CD4-positive, alpha-beta T cell treated with Interleukin-6 for 4 hours (primary cell): ENCODE measurements around the gene RHOBTB3.
A peak's percentile ranks its signal among the peaks of the same experiment; 100 is the strongest.

ENCODE experiments used
- DNase-seq: peaks from one replicate; pipeline ENCODE4 v3.0.0-alpha.2; 2020; ENCODE audit warnings: mixed read lengths

The RHOBTB3 gene

GRCh38 chr5:95733107-95733665 is 2.0 kb downstream of the RHOBTB3 start:
- no peak for DNase-seq

- DNase-seq = no peak
Observed at GRCh38 chr5:95734187-95734586, 3.1 kb downstream of the RHOBTB3 start.

- DNase-seq = no peak
Observed at GRCh38 chr5:95734906-95735305, 3.8 kb downstream of the RHOBTB3 start.

- DNase-seq = no peak
Observed at GRCh38 chr5:95735406-95735805, 4.3 kb downstream of the RHOBTB3 start.

GRCh38 chr5:95738072-95738471 is 6.9 kb downstream of the RHOBTB3 start:
- DNase-seq = no peak

- DNase-seq = no peak
Observed at GRCh38 chr5:95738834-95739233, 7.7 kb downstream of the RHOBTB3 start.

- DNase-seq = no peak
Observed at GRCh38 chr5:95739857-95740256, 8.7 kb downstream of the RHOBTB3 start.

GRCh38 chr5:95741458-95741857 is 10.3 kb downstream of the RHOBTB3 start:
- no peak for DNase-seq

GRCh38 chr5:95743232-95743631 is 12.1 kb downstream of the RHOBTB3 start:
- DNase-seq = no peak

- no peak for DNase-seq
Observed at GRCh38 chr5:95743877-95744276, 12.7 kb downstream of the RHOBTB3 start.

GRCh38 chr5:95746194-95746593 is 15.1 kb downstream of the RHOBTB3 start:
- DNase-seq = no peak

- DNase-seq = no peak
Observed at GRCh38 chr5:95746722-95747679, 15.9 kb downstream of the RHOBTB3 start.

GRCh38 chr5:95748133-95748532 is 17.0 kb downstream of the RHOBTB3 start:
- no peak for DNase-seq

GRCh38 chr5:95754545-95754944 is 23.4 kb downstream of the RHOBTB3 start:
- no peak for DNase-seq

- DNase-seq = no peak
Observed at GRCh38 chr5:95759005-95759404, 27.9 kb downstream of the RHOBTB3 start.

GRCh38 chr5:95759634-95760033 is 28.5 kb downstream of the RHOBTB3 start:
- DNase-seq = no peak

- DNase-seq = peak; percentile 10
Observed at GRCh38 chr5:95760273-95761191, 29.4 kb downstream of the RHOBTB3 start.

GRCh38 chr5:95761771-95762651 is 30.9 kb downstream of the RHOBTB3 start:
- no peak for DNase-seq

- DNase-seq = no peak
Observed at GRCh38 chr5:95762652-95763041, 31.5 kb downstream of the RHOBTB3 start.

GRCh38 chr5:95763941-95764340 is 32.8 kb downstream of the RHOBTB3 start:
- no peak for DNase-seq

- no peak for DNase-seq
Observed at GRCh38 chr5:95768731-95769130, 37.6 kb downstream of the RHOBTB3 start.
